AG09319 (cell line): ENCODE data around the gene PRMT9.

Source experiments
- DNase-seq: peaks from one replicate; pipeline ENCODE4 v3.0.0-alpha.2; 2010; ENCODE audit warnings: low read depth; ENCODE audit errors: extremely low read depth
- TF ChIP-seq, protein P1 (sequence below): IDR thresholded peaks from 2 replicates; pipeline ENCODE4 v1.5.1; 2011; ENCODE audit warnings: low read depth, mild to moderate bottlenecking, inconsistent platforms, low read length, moderate library complexity

Gene PRMT9

DNA sequence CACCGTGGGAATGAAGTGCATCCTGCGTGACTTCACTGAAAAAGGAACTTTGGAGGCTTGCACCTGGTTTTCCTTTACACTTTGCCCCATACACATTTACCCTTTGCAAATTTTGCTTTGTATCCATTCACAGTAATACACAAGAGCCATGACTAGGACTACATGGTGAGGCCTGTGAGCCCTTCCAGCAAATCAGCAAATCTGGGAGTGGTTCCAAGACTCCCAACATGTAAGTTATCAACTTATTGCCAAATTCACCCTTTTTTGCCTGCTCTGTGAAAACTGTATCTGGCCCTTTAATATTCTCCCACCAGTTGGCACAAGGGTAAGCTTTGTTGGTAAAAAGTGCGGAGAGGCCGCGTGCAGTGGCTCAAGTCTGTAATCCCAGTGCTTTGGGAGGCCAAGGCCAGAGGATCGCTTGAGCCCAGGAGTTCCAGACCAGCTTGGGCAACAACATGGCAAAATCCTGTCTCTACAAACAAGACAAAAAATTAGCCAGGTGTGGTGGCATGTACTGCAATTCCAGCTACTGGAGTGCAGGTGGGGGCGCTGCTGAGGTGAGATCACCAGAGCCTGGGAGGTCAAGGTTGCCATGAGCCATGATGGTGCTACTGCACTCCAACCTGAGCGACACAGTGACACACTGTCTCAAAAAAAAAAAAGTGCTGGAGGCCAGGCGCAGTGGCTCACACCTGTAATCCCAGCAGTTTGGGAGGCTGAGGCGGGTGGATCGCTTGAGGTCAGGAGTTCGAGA lies 5.0 kb downstream of the PRMT9 start:
- TF ChIP-seq, protein P1, sequence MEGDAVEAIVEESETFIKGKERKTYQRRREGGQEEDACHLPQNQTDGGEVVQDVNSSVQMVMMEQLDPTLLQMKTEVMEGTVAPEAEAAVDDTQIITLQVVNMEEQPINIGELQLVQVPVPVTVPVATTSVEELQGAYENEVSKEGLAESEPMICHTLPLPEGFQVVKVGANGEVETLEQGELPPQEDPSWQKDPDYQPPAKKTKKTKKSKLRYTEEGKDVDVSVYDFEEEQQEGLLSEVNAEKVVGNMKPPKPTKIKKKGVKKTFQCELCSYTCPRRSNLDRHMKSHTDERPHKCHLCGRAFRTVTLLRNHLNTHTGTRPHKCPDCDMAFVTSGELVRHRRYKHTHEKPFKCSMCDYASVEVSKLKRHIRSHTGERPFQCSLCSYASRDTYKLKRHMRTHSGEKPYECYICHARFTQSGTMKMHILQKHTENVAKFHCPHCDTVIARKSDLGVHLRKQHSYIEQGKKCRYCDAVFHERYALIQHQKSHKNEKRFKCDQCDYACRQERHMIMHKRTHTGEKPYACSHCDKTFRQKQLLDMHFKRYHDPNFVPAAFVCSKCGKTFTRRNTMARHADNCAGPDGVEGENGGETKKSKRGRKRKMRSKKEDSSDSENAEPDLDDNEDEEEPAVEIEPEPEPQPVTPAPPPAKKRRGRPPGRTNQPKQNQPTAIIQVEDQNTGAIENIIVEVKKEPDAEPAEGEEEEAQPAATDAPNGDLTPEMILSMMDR = no peak
- DNase-seq = no peak

DNA sequence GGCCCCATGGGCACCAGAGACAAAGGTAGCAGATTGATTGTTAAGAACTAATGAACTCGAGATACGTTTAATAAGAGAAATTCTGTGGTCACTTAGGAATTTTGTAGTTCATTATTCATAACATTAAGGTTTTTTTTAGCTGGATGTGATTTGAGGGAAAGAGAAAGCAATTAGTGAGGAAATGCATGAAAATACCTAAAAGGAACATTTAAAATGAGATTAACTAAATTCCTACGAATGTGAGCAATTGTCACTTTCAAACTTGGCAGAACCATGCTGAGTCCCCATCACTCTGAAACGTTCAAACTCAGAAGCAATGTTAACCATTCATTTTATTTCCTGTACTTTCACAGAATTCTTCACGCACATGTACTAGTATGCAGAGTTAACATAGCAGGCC lies 5.9 kb downstream of the PRMT9 start:
- no peak for DNase-seq
- TF ChIP-seq, protein P1 = no peak

DNA sequence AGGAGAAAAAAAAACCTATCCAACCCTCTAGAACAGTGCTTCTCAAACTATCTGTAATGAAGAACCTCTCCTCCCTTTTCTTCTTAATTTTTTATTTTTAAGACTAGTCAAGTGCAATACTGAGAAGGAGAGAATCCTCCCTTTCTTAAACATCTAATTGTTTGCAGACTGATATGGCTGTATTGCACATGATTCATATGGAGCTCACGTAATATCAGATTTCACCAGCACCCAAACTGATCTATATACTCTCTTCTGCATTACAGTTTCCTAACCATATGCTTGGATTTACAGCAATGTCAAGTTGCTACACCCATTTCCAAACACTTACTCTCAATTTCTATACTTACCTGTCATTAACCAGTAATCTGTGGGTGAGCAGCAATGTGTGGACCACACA lies 9.5 kb downstream of the PRMT9 start:
- TF ChIP-seq, protein P1 = no peak
- DNase-seq = no peak

DNA sequence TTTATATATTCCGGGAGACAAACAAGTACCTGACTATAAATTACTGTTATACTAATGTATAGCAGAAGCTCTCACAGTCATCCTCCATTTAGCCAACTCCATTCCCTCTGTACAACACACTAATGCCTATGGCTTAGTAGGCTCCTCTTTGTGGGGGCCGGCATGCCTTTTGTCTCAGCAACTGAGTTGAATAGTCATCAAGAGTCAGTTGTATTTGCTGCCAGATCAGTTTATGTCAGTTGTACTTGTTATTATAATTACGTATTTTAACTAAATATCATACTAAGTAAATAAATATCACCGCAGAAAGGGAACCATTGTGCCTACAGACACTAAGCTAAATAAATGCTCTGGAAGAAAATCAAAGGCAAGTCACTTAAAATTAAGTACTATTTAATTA lies 9.9 kb downstream of the PRMT9 start:
- TF ChIP-seq, protein P1 = no peak
- DNase-seq = no peak

DNA sequence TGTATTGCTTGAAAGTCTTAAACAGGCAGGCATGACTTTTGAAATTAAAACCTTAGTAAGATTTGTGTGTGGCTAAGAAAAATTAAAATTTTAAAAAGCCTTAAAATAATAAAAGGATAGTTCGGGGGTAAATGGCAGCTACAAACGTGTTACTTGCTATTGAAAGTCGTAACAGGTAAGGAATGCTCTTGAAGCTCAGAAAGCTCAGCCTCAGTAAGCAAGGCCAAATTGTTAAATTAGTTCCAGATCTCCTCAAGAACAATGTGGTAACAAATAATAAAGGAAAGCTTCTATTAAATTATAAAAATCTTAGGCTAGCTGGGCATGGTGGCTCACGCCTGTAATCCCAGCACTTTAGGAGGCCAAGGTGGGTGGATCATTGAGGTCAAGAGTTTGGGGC lies 25.5 kb downstream of the PRMT9 start:
- TF ChIP-seq, protein P1 = no peak
- DNase-seq = no peak

DNA sequence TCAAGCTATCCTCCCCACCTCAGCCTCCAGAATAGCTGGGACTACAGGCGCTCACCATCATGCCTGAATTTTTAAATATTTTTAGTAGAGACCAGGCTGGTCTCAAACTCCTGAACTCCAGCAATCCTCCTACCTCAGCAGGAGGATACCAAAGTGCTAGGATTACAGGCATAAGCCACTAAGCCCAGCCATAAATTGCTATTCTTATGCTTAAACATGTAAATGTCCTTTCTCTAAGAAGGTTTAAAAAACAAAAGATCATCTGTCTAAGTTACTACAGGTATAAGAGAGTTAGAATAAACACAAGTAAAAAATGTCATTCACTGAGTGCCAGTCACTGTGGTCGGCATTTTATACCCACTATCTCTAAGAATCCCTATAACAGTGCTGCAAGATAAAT lies 28.3 kb downstream of the PRMT9 start:
- DNase-seq = no peak

DNA sequence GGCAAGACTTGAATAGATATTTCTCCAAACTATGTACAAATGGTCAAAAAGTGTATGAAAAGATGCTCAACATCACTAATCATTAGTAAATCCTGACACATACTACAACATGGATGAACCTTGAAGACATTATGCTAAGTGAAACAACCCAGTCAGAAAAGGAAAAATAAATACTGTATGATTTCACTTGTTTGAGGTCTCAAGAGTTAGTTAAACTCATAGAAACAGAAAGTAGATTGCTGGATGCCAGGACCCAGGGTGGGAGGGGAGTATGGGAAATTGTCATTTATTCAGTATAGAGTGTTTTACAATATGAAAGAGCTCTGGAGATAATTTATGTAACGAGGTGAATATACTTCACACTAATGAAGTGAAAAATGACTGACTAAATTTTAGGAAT lies 32.4 kb downstream of the PRMT9 start:
- DNase-seq = no peak

More for the DNA sequence above, 28.3 kb downstream of the PRMT9 start:
- TF ChIP-seq, protein P1 = no peak

More for the DNA sequence above, 32.4 kb downstream of the PRMT9 start:
- TF ChIP-seq, protein P1 = no peak
